HTERT RPE-1 (cell line): Measurements from ENCODE around the gene SRSF4.
"Not testable (repeated sequence)": the region's sequence is repeated elsewhere in the genome, so short reads cannot be mapped to it uniquely, and the experiment has no call there.

ENCODE experiments used
- in situ Hi-C: fragments of 300-500 bp; cut with MboI; formaldehyde crosslinking; loops from 4 replicates; pipeline ENCODE4 v1.14.3; 2020; ENCODE audit warnings: low sequenced_read_pairs

Gene SRSF4

GRCh38 chr1:29128739-29129138 lies 53.0 kb downstream of the SRSF4 start:
- in situ Hi-C loops = no loop called here

- in situ Hi-C loops = no loop called here
These were observed 55.5 kb downstream of the SRSF4 start for GRCh38 chr1:29126198-29126597.

GRCh38 chr1:29125788-29126187 lies 55.9 kb downstream of the SRSF4 start:
- in situ Hi-C loops = no loop called here

GRCh38 chr1:29125237-29125641 lies 56.5 kb downstream of the SRSF4 start:
- in situ Hi-C loops = no loop called here

- in situ Hi-C loops = no loop called here
These were observed 57.1 kb downstream of the SRSF4 start for GRCh38 chr1:29124366-29125236.

GRCh38 chr1:29123887-29124365 lies 57.8 kb downstream of the SRSF4 start, which contains the start of gene TMEM200B:
Gene TMEM200B, minus strand, starts transcription at chr1:29123903. Its CDS starts 2,075 bp downstream, at chr1:29121828.
- in situ Hi-C loops = no loop called here

GRCh38 chr1:29123053-29123886 lies 58.4 kb downstream of the SRSF4 start:
- in situ Hi-C loops = no loop called here

GRCh38 chr1:29122682-29123052 lies 59.0 kb downstream of the SRSF4 start:
- in situ Hi-C loops = no loop called here

GRCh38 chr1:29121936-29122681 lies 59.6 kb downstream of the SRSF4 start:
- in situ Hi-C loops = no loop called here

GRCh38 chr1:29121516-29121935 lies 60.2 kb downstream of the SRSF4 start:
- in situ Hi-C loops = no loop called here

GRCh38 chr1:29120947-29121485 lies 60.7 kb downstream of the SRSF4 start:
- in situ Hi-C loops = no loop called here

- in situ Hi-C loops = no loop called here
These were observed 61.3 kb downstream of the SRSF4 start for GRCh38 chr1:29120367-29120766.

GRCh38 chr1:29119121-29119929 lies 62.4 kb downstream of the SRSF4 start:
- in situ Hi-C loops = no loop called here

GRCh38 chr1:29117381-29117780 lies 64.3 kb downstream of the SRSF4 start:
- in situ Hi-C loops = no loop called here

GRCh38 chr1:29114654-29115053 lies 67.0 kb downstream of the SRSF4 start:
- in situ Hi-C loops = no loop called here

- in situ Hi-C loops = no loop called here
These were observed 68.1 kb downstream of the SRSF4 start for GRCh38 chr1:29113413-29114117.

GRCh38 chr1:29112705-29113412 lies 68.8 kb downstream of the SRSF4 start:
- in situ Hi-C loops = no loop called here

GRCh38 chr1:29108041-29108440 lies 73.7 kb downstream of the SRSF4 start:
- in situ Hi-C loops = not testable (repeated sequence)

GRCh38 chr1:29105822-29106221 lies 75.9 kb downstream of the SRSF4 start:
- in situ Hi-C loops = no loop called here
